ENCODE data around the gene CLDN6. TPM values are rescaled to one million over a fixed set of nuclear protein-coding genes. Genes with fewer than 3 reads are reported as not detected.
A peak's percentile ranks its signal among the peaks of the same experiment; 100 is the strongest.

Gene CLDN6
- total RNA-seq, 1 donor from 2014 or later = 0.47 TPM

GRCh38 chr16:3062553-3062952 is 44.6 kb upstream of the CLDN6 start:
- TF ChIP-seq, protein P1, sequence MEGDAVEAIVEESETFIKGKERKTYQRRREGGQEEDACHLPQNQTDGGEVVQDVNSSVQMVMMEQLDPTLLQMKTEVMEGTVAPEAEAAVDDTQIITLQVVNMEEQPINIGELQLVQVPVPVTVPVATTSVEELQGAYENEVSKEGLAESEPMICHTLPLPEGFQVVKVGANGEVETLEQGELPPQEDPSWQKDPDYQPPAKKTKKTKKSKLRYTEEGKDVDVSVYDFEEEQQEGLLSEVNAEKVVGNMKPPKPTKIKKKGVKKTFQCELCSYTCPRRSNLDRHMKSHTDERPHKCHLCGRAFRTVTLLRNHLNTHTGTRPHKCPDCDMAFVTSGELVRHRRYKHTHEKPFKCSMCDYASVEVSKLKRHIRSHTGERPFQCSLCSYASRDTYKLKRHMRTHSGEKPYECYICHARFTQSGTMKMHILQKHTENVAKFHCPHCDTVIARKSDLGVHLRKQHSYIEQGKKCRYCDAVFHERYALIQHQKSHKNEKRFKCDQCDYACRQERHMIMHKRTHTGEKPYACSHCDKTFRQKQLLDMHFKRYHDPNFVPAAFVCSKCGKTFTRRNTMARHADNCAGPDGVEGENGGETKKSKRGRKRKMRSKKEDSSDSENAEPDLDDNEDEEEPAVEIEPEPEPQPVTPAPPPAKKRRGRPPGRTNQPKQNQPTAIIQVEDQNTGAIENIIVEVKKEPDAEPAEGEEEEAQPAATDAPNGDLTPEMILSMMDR (conservative IDR thresholded peaks at IDR 0.05) = no peak
- Mint-ChIP-seq H3K27me3 (ENCODE audit: low read depth) (peaks cover 2% of the 10 kb centered on the region), H3K27ac (ENCODE audit: unreplicated experiment) (no peak overlapping the region), H3K9me3 (no peaks in the 10 kb centered on the region), H3K36me3 (ENCODE audit: low read depth) (no peaks in the 10 kb centered on the region), H3K4me1 (peaks cover 7% of the 10 kb centered on the region), H3K4me3 (no peak overlapping the region)
- no peak for DNase-seq (ENCODE audit: low read depth, low spot score)

DNA sequence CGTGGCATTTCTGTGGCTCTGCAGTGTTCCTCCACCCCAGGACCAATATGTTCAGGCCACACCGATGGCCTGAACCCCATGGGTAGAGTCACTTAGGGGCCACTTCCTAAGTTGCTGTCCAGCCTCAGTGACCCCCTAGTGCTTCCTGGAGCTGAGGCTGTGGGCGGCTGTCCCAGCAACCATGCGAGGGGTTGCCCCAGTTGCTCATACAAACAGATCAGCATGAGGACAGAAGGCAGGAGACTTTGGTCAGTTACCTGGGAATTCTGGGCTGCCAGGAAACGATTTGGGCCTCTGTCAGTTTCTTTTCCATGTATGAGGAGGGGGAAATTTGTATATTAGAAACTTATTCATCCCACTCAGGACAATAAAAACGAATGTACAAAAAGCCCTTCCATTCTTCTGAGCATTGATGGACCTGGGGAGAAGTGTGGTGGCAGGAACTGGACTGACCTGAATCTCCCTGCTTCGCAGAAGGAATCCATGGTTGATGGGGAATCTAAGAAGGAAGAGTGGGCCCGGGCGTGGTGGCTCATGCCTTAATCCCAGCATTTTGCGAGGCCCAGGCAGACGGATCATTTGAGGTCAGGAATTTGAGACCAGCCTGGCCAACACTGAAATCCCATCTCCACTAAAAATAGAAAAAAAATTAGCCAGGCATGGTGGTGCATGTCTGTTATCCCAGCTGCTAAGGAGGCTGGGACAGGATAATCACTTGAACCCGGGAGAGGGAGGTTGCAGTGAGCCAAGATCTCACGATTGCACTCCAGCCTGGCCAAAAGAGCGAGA is 42.5 kb upstream of the CLDN6 start:
- peak overlapping the region; percentile 88 for H3K4me3 Mint-ChIP-seq
- TF ChIP-seq, protein P1 (conservative IDR thresholded peaks at IDR 0.05) = no peak
- H3K9me3 Mint-ChIP-seq = no peaks in the 10 kb centered on the region
- H3K27ac Mint-ChIP-seq (ENCODE audit: unreplicated experiment) = no peak overlapping the region
- no peak for DNase-seq (ENCODE audit: low read depth, low spot score)
- peaks cover 7% of the 10 kb centered on the region for H3K4me1 Mint-ChIP-seq
- H3K27me3 Mint-ChIP-seq (ENCODE audit: low read depth) = peaks cover 2% of the 10 kb centered on the region
- H3K36me3 Mint-ChIP-seq (ENCODE audit: low read depth) = no peaks in the 10 kb centered on the region

- Mint-ChIP-seq H3K36me3 (ENCODE audit: low read depth) (no peaks in the 10 kb centered on the region), H3K4me1 (peaks cover 7% of the 10 kb centered on the region), H3K27ac (ENCODE audit: unreplicated experiment) (peak overlapping the region; percentile 57), H3K4me3 (peak overlapping the region; percentile 88), H3K27me3 (ENCODE audit: low read depth) (peaks cover 2% of the 10 kb centered on the region), H3K9me3 (no peaks in the 10 kb centered on the region)
- TF ChIP-seq, protein P1 (conservative IDR thresholded peaks at IDR 0.05) = no peak
- DNase-seq (ENCODE audit: low read depth, low spot score) = no peak
Observed at GRCh38 chr16:3059723-3060242, 41.8 kb upstream of the CLDN6 start.

- H3K9me3 Mint-ChIP-seq = no peaks in the 10 kb centered on the region
- peak overlapping the region; percentile 88 for H3K4me3 Mint-ChIP-seq
- H3K27ac Mint-ChIP-seq (ENCODE audit: unreplicated experiment) = peak overlapping the region; percentile 57
Observed at GRCh38 chr16:3059041-3059722, 41.2 kb upstream of the CLDN6 start.

More at GRCh38 chr16:3059041-3059722, 41.2 kb upstream of the CLDN6 start:
- Mint-ChIP-seq H3K36me3 (ENCODE audit: low read depth) (no peaks in the 10 kb centered on the region), H3K4me1 (peaks cover 7% of the 10 kb centered on the region), H3K27me3 (ENCODE audit: low read depth) (peaks cover 2% of the 10 kb centered on the region)
- TF ChIP-seq, protein P1 (conservative IDR thresholded peaks at IDR 0.05) = peak; percentile 92
- peak; percentile 92 for DNase-seq (ENCODE audit: low read depth, low spot score)

Data from neural crest cell (in vitro differentiated cells).